ENCODE results near the gene ARHGEF28. TPM values are rescaled to one million over a fixed set of nuclear protein-coding genes. Genes with fewer than 3 reads are reported as not detected.

ARHGEF28 gene
- total RNA-seq, 1 experiment from 2014 or later: 0.57 TPM

DNA sequence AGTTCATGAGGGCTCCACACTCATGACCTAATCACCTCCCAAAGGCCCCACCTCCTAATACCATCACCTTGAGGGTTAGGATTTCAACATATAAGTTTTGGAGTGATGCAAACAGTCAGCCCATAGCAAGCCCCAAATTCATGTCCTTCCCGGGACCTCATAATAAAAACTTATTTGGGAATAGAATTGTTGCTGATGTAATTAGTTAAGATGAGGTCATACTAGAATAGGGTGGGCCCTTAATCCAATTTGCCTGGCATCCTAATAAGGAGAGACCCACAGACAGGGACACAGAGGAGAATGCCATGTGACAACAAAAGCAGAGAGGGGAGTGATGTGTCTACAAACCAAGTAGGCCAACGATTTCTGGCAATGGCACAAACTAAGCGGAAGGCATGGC lies 347.1 kb downstream of the ARHGEF28 start:
- Histone ChIP-seq H3K27ac (ENCODE audit: insufficient read length, low read depth, low read length) (no peak overlapping the region), H3K4me1 (ENCODE audit: insufficient read depth, low read length) (no peaks in the 10 kb centered on the region)

More for the DNA sequence above, 347.1 kb downstream of the ARHGEF28 start:
- H2BK20ac ChIP-seq (ENCODE audit: low read depth, low read length, poor library complexity, severe bottlenecking): no peak overlapping the region
- no peak overlapping the region for H3K23ac ChIP-seq (ENCODE audit: insufficient read length, low read depth, low read length)
- H3K56ac ChIP-seq (ENCODE audit: insufficient read length, low read depth, low read length): no peak overlapping the region
- no peak overlapping the region for H4K8ac ChIP-seq (replicated peaks; ENCODE audit: insufficient read length, low read depth, low read length)
- no peak overlapping the region for H2BK12ac ChIP-seq (ENCODE audit: insufficient read length, low read depth, low read length)
- no CpG with 5 or more reads among the region's 3 CpGs for WGBS (ENCODE audit: extremely low coverage, insufficient read length, low lambda C conversion rate)
- DNase-seq: no peak
- no peaks in the 10 kb centered on the region for H3K79me1 ChIP-seq (ENCODE audit: insufficient read depth, low read depth, low read length, poor library complexity, severe bottlenecking)
- Mint-ChIP-seq H3K27me3 (ENCODE audit: low read depth) (peaks cover 1% of the 10 kb centered on the region; the same call in 1 of the 2 replicates), H3K4me3 (no peak overlapping the region; a peak in 1 of 5 replicates), H3K9me3 (no peaks in the 10 kb centered on the region), H3K27ac (no peak overlapping the region; a peak in 1 of 7 replicates), H3K36me3 (ENCODE audit: insufficient read depth in 1 of 3, low read depth in 3 of 3) (no peaks in the 10 kb centered on the region; a peak in 1 of 7 replicates), H3K4me1 (peaks cover 6 to 8% of the 10 kb centered on the region in 2 experiments; a peak in 3 of 4 replicates)
- no peak overlapping the region for H2BK120ac ChIP-seq (ENCODE audit: low read depth, low read length, poor library complexity, severe bottlenecking)
- H3K4me2 ChIP-seq (ENCODE audit: insufficient read depth, insufficient read length, low read length): no peak overlapping the region
- no peak overlapping the region for H3T11ph ChIP-seq (ENCODE audit: low read length)
- H3K4ac ChIP-seq (ENCODE audit: low read depth, low read length): no peak overlapping the region
- no peak overlapping the region for H2AFZ ChIP-seq (ENCODE audit: low read length)
- TF ChIP-seq, protein P1, sequence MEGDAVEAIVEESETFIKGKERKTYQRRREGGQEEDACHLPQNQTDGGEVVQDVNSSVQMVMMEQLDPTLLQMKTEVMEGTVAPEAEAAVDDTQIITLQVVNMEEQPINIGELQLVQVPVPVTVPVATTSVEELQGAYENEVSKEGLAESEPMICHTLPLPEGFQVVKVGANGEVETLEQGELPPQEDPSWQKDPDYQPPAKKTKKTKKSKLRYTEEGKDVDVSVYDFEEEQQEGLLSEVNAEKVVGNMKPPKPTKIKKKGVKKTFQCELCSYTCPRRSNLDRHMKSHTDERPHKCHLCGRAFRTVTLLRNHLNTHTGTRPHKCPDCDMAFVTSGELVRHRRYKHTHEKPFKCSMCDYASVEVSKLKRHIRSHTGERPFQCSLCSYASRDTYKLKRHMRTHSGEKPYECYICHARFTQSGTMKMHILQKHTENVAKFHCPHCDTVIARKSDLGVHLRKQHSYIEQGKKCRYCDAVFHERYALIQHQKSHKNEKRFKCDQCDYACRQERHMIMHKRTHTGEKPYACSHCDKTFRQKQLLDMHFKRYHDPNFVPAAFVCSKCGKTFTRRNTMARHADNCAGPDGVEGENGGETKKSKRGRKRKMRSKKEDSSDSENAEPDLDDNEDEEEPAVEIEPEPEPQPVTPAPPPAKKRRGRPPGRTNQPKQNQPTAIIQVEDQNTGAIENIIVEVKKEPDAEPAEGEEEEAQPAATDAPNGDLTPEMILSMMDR (conservative IDR thresholded peaks at IDR 0.05): no peak
- no peak overlapping the region for H4K5ac ChIP-seq (ENCODE audit: insufficient read length, low read depth, low read length)
- no peak overlapping the region for H4K91ac ChIP-seq (ENCODE audit: insufficient read length, low read depth, low read length)
- H2BK5ac ChIP-seq (ENCODE audit: insufficient read length, low read length): no peak overlapping the region
- H3K79me2 ChIP-seq (ENCODE audit: insufficient read depth, low read length): no peaks in the 10 kb centered on the region
- no peaks in the 10 kb centered on the region for H3K23me2 ChIP-seq (ENCODE audit: insufficient read length, low read depth, low read length, poor library complexity, severe bottlenecking)
- H2BK15ac ChIP-seq (ENCODE audit: low read depth, low read length): no peak overlapping the region
- H3K14ac ChIP-seq (ENCODE audit: insufficient read depth, low read length): no peak overlapping the region
- no peaks in the 10 kb centered on the region for H3K27me3 ChIP-seq (ENCODE audit: insufficient read depth, low read length)
- no peak overlapping the region for H3K18ac ChIP-seq (ENCODE audit: insufficient read length, low read depth, low read length)
- H3K9ac ChIP-seq (ENCODE audit: extremely low read depth, insufficient read length, low read length): no peak overlapping the region
- H3K9me3 ChIP-seq (ENCODE audit: control insufficient read depth, low read depth, low read length): no peaks in the 10 kb centered on the region
- no peak overlapping the region for H2AK5ac ChIP-seq (ENCODE audit: insufficient read length, low read length)
- no peaks in the 10 kb centered on the region for H4K20me1 ChIP-seq (ENCODE audit: control insufficient read depth, insufficient read depth, insufficient read length)
